OCI-LY7 (cell line): ENCODE data around the gene OXA1L. TPM values are rescaled to one million over a fixed set of nuclear protein-coding genes. Genes with fewer than 3 reads are reported as not detected.
"Not testable (repeated sequence)": the region's sequence is repeated elsewhere in the genome, so short reads cannot be mapped to it uniquely, and the experiment has no call there.

Experiments
- BruUV-seq: library from RNA; stranded (reverse); fragments of 400-500 nt; replicated peaks from 2 replicates; lab custom pipeline; 2021; lab: Mats Ljungman, UMichigan
- CTCF ChIA-PET: fragments of 300-600 bp; sonication (Branson Sonifier 250); formaldehyde crosslinking; loops from one replicate; lab custom pipeline; 2022; ENCODE audit warnings: antibody characterized with exemption; ENCODE audit not compliant: unreplicated experiment; lab: Charles Lee
- POLR2A ChIA-PET: fragments of 300-600 bp; sonication (Branson Sonifier 250); formaldehyde crosslinking; loops from one replicate; lab custom pipeline; 2022; ENCODE audit warnings: antibody characterized with exemption; lab: Charles Lee
- DNase-seq: peaks from one replicate; pipeline ENCODE4 v3.0.0-alpha.2; 2015; ENCODE audit warnings: low spot score
- H2AFZ ChIP-seq: fragments of 200-600 bp; sonication (generic), shearing (Covaris generic); 2 replicates; pipeline ENCODE4 v1.6.1; 2014; ENCODE audit warnings: mild to moderate bottlenecking, antibody characterized with exemption, low read length, moderate library complexity
- H3K27ac ChIP-seq: fragments of 200-600 bp; sonication (generic); 2 replicates; pipeline ENCODE4 v1.5.1; 2014; ENCODE audit warnings: mixed run types, low read depth, mild to moderate bottlenecking, moderate library complexity, low read length, inconsistent platforms; ENCODE audit not compliant: poor library complexity, severe bottlenecking
- H3K36me3 ChIP-seq: fragments of 200-600 bp; sonication (generic); 2 replicates; pipeline ENCODE4 v1.6.1; 2014; ENCODE audit warnings: mild to moderate bottlenecking, antibody characterized with exemption, low read length, moderate library complexity, mixed read lengths; ENCODE audit not compliant: insufficient read depth
- H3K4me1 ChIP-seq: fragments of 200-600 bp; sonication (generic); 2 replicates; pipeline ENCODE4 v1.5.1; 2014; ENCODE audit warnings: mild to moderate bottlenecking, low read length; ENCODE audit not compliant: insufficient read depth, poor library complexity, severe bottlenecking
- H3K4me2 ChIP-seq: fragments of 200-600 bp; sonication (generic); 2 replicates; pipeline ENCODE4 v1.6.1; 2014; ENCODE audit warnings: mild to moderate bottlenecking, low read length
- H3K4me3 ChIP-seq: fragments of 200-600 bp; sonication (generic); 2 replicates; pipeline ENCODE4 v1.5.1; 2014; ENCODE audit warnings: mild to moderate bottlenecking, low read depth, low read length; ENCODE audit not compliant: poor library complexity, severe bottlenecking
- H3K79me2 ChIP-seq: fragments of 200-600 bp; sonication (generic); 2 replicates; pipeline ENCODE4 v1.6.1; 2016; ENCODE audit warnings: low read depth, mild to moderate bottlenecking, low read length, moderate library complexity, mixed read lengths; ENCODE audit not compliant: insufficient read depth
- H3K9me2 ChIP-seq: fragments of 200-600 bp; sonication (generic); 2 replicates; pipeline ENCODE4 v1.6.1; 2016; ENCODE audit warnings: mild to moderate bottlenecking, low read length, mixed read lengths; ENCODE audit not compliant: insufficient read depth
- H3K9me3 ChIP-seq: fragments of 200-600 bp; sonication (generic); 2 replicates; pipeline ENCODE4 v1.6.1; 2014; ENCODE audit warnings: mild to moderate bottlenecking, mixed run types, low read length, mixed read lengths
- H4K20me1 ChIP-seq: fragments of 200-600 bp; sonication (generic); 2 replicates; pipeline ENCODE4 v1.6.1; 2014; ENCODE audit warnings: mild to moderate bottlenecking, antibody characterized with exemption, low read length, moderate library complexity, mixed read lengths; ENCODE audit not compliant: insufficient read depth
- EZH2phosphoT487 ChIP-seq: fragments of 200-600 bp; sonication (generic); IDR thresholded peaks from 2 replicates; pipeline ENCODE4 v1.6.1; 2018; ENCODE audit warnings: low read depth, borderline replicate concordance, mild to moderate bottlenecking, mixed run types, antibody characterized with exemption, low read length, moderate library complexity, mixed read lengths
- intact Hi-C: fragments of 100-400 bp; cut with micrococcal nuclease; formaldehyde crosslinking; loops from one replicate; pipeline ENCODE4 v1.10.0; 2022; ENCODE audit not compliant: unreplicated experiment
- total RNA-seq, 2 experiments: library from RNA; depleted of rRNA in 1 of 2; stranded (reverse); fragments of >200 nt in 1 of 2; shearing (Covaris generic) in 1 of 2; gene quantifications; 2 replicates each; pipeline ENCODE4 v1.2.3, GENCODE V29; 2014 to 2022
- TF ChIP-seq, protein P1 (sequence below): fragments of 200-600 bp; sonication (generic); conservative IDR thresholded peaks from 2 replicates; pipeline ENCODE4 v1.5.1; 2014; ENCODE audit warnings: mild to moderate bottlenecking, antibody characterized with exemption, low read length, moderate library complexity, mixed read lengths

The OXA1L gene
- total RNA-seq, 2 experiments from 2014 or later = 141 to 153 TPM

DNA sequence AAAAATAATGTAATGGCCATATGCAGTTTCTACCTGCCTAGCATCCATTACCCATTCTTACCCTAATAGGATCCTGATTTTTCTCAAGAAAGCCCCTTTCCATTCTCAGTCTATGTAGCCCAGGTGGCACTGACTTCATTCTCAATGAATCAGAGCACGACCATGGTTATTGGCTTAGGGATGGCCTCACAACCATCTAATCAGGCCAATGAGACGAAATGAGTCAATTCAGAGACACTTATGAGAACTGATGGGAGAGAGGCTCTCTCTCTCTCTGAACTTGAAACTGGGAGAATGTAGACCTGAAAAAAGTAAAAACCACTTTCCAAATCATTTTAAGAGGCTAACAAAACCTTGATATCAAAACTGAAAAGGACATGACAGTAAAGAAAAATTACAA lies 45.3 kb upstream of the OXA1L start:
- no TSS peak for BruUV-seq
- no peak overlapping the region for H2AFZ ChIP-seq
- no peaks in the 10 kb centered on the region for H3K79me2 ChIP-seq
- no peaks in the 10 kb centered on the region for H3K9me2 ChIP-seq
- H3K4me1 ChIP-seq = no peaks in the 10 kb centered on the region
- H3K4me2 ChIP-seq = no peak overlapping the region
- H3K4me3 ChIP-seq = no peak overlapping the region
- intact Hi-C loops = no loop called here
- no peak for DNase-seq
- no peak for TF ChIP-seq EZH2phosphoT487
- TF ChIP-seq, protein P1, sequence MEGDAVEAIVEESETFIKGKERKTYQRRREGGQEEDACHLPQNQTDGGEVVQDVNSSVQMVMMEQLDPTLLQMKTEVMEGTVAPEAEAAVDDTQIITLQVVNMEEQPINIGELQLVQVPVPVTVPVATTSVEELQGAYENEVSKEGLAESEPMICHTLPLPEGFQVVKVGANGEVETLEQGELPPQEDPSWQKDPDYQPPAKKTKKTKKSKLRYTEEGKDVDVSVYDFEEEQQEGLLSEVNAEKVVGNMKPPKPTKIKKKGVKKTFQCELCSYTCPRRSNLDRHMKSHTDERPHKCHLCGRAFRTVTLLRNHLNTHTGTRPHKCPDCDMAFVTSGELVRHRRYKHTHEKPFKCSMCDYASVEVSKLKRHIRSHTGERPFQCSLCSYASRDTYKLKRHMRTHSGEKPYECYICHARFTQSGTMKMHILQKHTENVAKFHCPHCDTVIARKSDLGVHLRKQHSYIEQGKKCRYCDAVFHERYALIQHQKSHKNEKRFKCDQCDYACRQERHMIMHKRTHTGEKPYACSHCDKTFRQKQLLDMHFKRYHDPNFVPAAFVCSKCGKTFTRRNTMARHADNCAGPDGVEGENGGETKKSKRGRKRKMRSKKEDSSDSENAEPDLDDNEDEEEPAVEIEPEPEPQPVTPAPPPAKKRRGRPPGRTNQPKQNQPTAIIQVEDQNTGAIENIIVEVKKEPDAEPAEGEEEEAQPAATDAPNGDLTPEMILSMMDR = no peak
- H3K9me3 ChIP-seq = peaks cover 5% of the 10 kb centered on the region; the same call in 1 of the 2 replicates
- ChIA-PET POLR2A (interaction anchor here (0.8 kb wide), 1 partner anchor 22 kb away, joined by 5 read pairs; no protein-coding TSS in a partner anchor), CTCF (no interaction called here)
- no peak overlapping the region for H3K27ac ChIP-seq
- no peaks in the 10 kb centered on the region for H4K20me1 ChIP-seq
- H3K36me3 ChIP-seq = no peaks in the 10 kb centered on the region

DNA sequence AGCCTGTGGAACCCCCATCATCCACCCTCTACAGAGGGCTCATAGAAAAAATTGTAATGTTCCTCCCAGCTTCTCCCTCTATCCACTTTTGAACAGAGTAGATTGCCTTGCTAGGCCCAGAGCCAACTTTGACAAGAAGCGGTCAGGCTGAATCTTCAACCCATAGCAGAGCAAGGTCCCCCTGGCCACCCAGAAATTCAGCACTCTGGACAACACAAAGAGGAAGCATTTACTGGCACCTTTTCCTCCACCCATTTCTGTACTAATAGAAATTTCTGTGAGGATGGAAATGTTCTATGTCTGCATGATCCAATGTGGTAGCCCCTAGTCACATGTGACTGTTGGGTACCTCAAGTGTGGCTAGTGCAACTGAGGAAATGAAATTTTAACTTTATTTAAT lies 42.7 kb upstream of the OXA1L start:
- no TSS peak for BruUV-seq
- CTCF ChIA-PET = no interaction called here
- H3K9me2 ChIP-seq = no peaks in the 10 kb centered on the region

DNA sequence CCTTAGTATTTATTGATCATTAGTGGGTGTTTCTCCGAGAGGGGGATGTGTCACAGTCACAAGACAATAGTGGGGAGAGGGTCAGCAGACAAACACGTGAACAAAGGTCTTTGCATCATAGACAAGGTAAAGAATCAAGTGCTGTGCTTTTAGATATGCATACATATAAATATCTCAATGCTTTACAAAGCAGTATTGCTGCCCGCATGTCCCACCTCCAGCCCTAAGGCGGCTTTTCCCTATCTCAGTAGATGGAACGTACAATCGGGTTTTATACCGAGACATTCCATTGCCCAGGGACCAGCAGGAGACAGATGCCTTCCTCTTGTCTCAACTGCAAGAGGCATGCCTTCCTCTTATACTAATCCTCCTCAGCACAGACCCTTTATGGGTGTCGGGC lies 41.6 kb upstream of the OXA1L start:
- H3K4me3 ChIP-seq, H3K9me3 ChIP-seq, H4K20me1 ChIP-seq, BruUV-seq, H3K4me2 ChIP-seq, H3K4me1 ChIP-seq, H3K79me2 ChIP-seq, DNase-seq, CTCF ChIA-PET, H2AFZ ChIP-seq, intact Hi-C loops, H3K27ac ChIP-seq, H3K9me2 ChIP-seq, H3K36me3 ChIP-seq: not testable (repeated sequence)
- POLR2A ChIA-PET = interaction anchor here (1.3 kb wide), 1 partner anchor 24 kb away, joined by 4 read pairs; no protein-coding TSS in a partner anchor

More for the DNA sequence above, 42.7 kb upstream of the OXA1L start:
- no peak overlapping the region for H3K27ac ChIP-seq
- no peaks in the 10 kb centered on the region for H3K4me1 ChIP-seq
- no peak overlapping the region for H3K4me3 ChIP-seq
- no peaks in the 10 kb centered on the region for H3K79me2 ChIP-seq
- no peaks in the 10 kb centered on the region for H3K36me3 ChIP-seq
- no peak overlapping the region for H3K4me2 ChIP-seq
- peaks cover 5% of the 10 kb centered on the region; the same call in 1 of the 2 replicates for H3K9me3 ChIP-seq
- intact Hi-C loops = no loop called here
- no peak overlapping the region for H2AFZ ChIP-seq
- TF ChIP-seq, protein P1 = no peak
- TF ChIP-seq EZH2phosphoT487 = no peak
- H4K20me1 ChIP-seq = no peaks in the 10 kb centered on the region
- no peak for DNase-seq
- POLR2A ChIA-PET = interaction anchor here (1.3 kb wide), 1 partner anchor 25 kb away, joined by 4 read pairs; no protein-coding TSS in a partner anchor

DNA sequence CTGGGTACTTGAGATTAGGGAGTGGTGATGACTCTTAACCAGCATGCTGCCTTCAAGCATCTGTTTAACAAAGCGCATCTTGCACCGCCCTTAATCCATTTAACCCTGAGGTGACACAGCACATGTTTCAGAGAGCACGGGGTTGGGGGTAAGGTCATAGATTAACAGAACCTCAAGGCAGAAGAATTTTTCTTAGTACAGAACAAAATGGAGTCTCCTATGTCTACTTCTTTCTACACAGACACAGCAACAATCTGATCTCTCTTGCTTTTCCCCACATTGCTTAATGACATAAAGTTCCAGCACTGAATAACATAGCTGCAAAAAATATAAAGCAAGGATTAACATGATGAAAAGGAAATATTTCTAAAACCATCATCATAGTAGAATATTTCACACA lies 41.1 kb upstream of the OXA1L start:
- H3K9me2 ChIP-seq, H3K4me1 ChIP-seq, H3K4me2 ChIP-seq, H4K20me1 ChIP-seq, H3K36me3 ChIP-seq, H3K27ac ChIP-seq, DNase-seq, H2AFZ ChIP-seq, H3K9me3 ChIP-seq, POLR2A ChIA-PET, H3K4me3 ChIP-seq, intact Hi-C loops, H3K79me2 ChIP-seq, BruUV-seq, CTCF ChIA-PET: not testable (repeated sequence)
